Activated naive CD4-positive, alpha-beta T cell treated with anti-CD3 and anti-CD28 coated beads, Interleukin-2, amount 10 ng/mL, durations not matched to agents 5 hours and 36 hours (primary cell): ENCODE measurements around the gene THOC7. TPM values are rescaled to one million over a fixed set of nuclear protein-coding genes. Genes with fewer than 3 reads are reported as not detected.

ENCODE experiments used
- total RNA-seq, 2 experiments: library from RNA; stranded (reverse); gene quantifications; one replicate each; pipeline ENCODE4 v1.2.3, GENCODE V29; 2021

THOC7 gene
- 10 to 100 TPM; 79.4 to 81.1 TPM for total RNA-seq

GRCh38 chr3:63863150-63864007 is at the start of gene THOC7, which contains the start of gene ATXN7:
TSS of gene THOC7 (minus strand) at chr3:63863805. CDS start at chr3:63863790, 15 bp downstream.
TSS of gene ATXN7 (plus strand) at chr3:63863867. CDS start at chr3:63912599, 48,732 bp downstream.

GRCh38 chr3:63911873-63912767 is 48.5 kb upstream of the THOC7 start, which contains the start of gene SCAANT1:
TSS of gene SCAANT1 (minus strand) at chr3:63912383.

GRCh38 chr3:63819151-63819398 is 44.5 kb downstream of the THOC7 start, which contains the start of gene C3orf49:
TSS of gene C3orf49 (plus strand) at chr3:63819299. CDS start at chr3:63819472, 173 bp downstream.

Other genes with a start within 250 kb of the THOC7 start
- gene SNTN, start 211.1 kb downstream of the THOC7 start, total RNA-seq = not detected
- gene C3orf49, start 44.5 kb downstream of the THOC7 start, total RNA-seq = not detected
- 10 to 100 TPM; 71.0 to 74.6 TPM for gene ATXN7, start 62 bp upstream of the THOC7 start, total RNA-seq
- gene SCAANT1, start 48.6 kb upstream of the THOC7 start, total RNA-seq = not detected
- 10 to 100 TPM; 67.0 to 74.1 TPM for gene PSMD6, start 159.7 kb upstream of the THOC7 start, total RNA-seq